DOHH2 (cell line): ENCODE data around the gene SYN1.

ENCODE experiments used
- CTCF ChIP-seq: fragments of 200-600 bp; sonication (generic); IDR thresholded peaks from one replicate; pipeline ENCODE4 v1.5.1; 2014; ENCODE audit warnings: antibody characterized with exemption, mild to moderate bottlenecking, low read depth, low read length; ENCODE audit not compliant: poor library complexity, severe bottlenecking
- EZH2phosphoT487 ChIP-seq: fragments of 200-600 bp; sonication (generic); IDR thresholded peaks from 2 replicates; pipeline ENCODE4 v1.6.1; 2017; ENCODE audit warnings: borderline replicate concordance, mild to moderate bottlenecking, antibody characterized with exemption, low read length, moderate library complexity, mixed read lengths

- no peak for TF ChIP-seq CTCF
- no peak for TF ChIP-seq EZH2phosphoT487
These were observed 637 bp upstream of the SYN1 start for GRCh38 chrX:47620303-47620685.
